ENCODE measurements around the gene GNGT2. TPM values are rescaled to one million over a fixed set of nuclear protein-coding genes. Genes with fewer than 3 reads are reported as not detected.
A peak's percentile ranks its signal among the peaks of the same experiment; 100 is the strongest.

GNGT2 gene
- total RNA-seq, 1 donor from 2014 or later: not detected

GRCh38 chr17:49195751-49196150, 14.6 kb downstream of the GNGT2 start:
- H3K27me3 Mint-ChIP-seq (ENCODE audit: insufficient read depth, low read depth): peaks cover 22% of the 10 kb centered on the region
- no peak for DNase-seq (ENCODE audit: low spot score)
- H3K36me3 Mint-ChIP-seq: no peaks in the 10 kb centered on the region
- no peak overlapping the region for H3K4me3 ChIP-seq
- H3K4me1 ChIP-seq: peaks cover 4% of the 10 kb centered on the region
- H3K79me2 ChIP-seq (ENCODE audit: low read depth): no peaks in the 10 kb centered on the region
- no peak overlapping the region for H3K9ac ChIP-seq
- no peaks in the 10 kb centered on the region for H3K9me3 ChIP-seq (ENCODE audit: low read depth)
- TF ChIP-seq EZH2phosphoT487 (IDR thresholded peaks at IDR 0.05) (no peak), CTCF (IDR thresholded peaks at IDR 0.05) (no peak), EZH2 (IDR thresholded peaks at IDR 0.05) (no peak)
- H3K4me2 ChIP-seq: no peak overlapping the region
- H3K4me1 Mint-ChIP-seq: peaks cover 27% of the 10 kb centered on the region
- H3K27ac ChIP-seq: no peak overlapping the region
- no peaks in the 10 kb centered on the region for H3K27me3 ChIP-seq
- no peaks in the 10 kb centered on the region for H3K36me3 ChIP-seq
- H3K27ac Mint-ChIP-seq: no peak overlapping the region
- no peaks in the 10 kb centered on the region for H4K20me1 ChIP-seq (ENCODE audit: low read depth)
- no peak overlapping the region for H2AFZ ChIP-seq (replicated peaks)
- H3K4me3 Mint-ChIP-seq: no peak overlapping the region
- peaks cover 37% of the 10 kb centered on the region for H3F3A ChIP-seq (ENCODE audit: low read depth)
- peaks cover 5% of the 10 kb centered on the region for H3K9me3 Mint-ChIP-seq

- Histone ChIP-seq H3K79me2 (ENCODE audit: low read depth) (no peaks in the 10 kb centered on the region), H3K27ac (no peak overlapping the region), H3K27me3 (no peaks in the 10 kb centered on the region), H2AFZ (replicated peaks) (peak overlapping the region; percentile 94), H4K20me1 (ENCODE audit: low read depth) (no peaks in the 10 kb centered on the region), H3K9me3 (ENCODE audit: low read depth) (no peaks in the 10 kb centered on the region), H3K4me2 (peak overlapping the region; percentile 75), H3K36me3 (no peaks in the 10 kb centered on the region), H3F3A (ENCODE audit: low read depth) (peaks cover 39% of the 10 kb centered on the region), H3K4me3 (peak overlapping the region; percentile 74), H3K9ac (no peak overlapping the region), H3K4me1 (peaks cover 4% of the 10 kb centered on the region)
- Mint-ChIP-seq H3K4me3 (peak overlapping the region; percentile 98), H3K9me3 (peaks cover 5% of the 10 kb centered on the region), H3K27ac (peak overlapping the region; percentile 99), H3K36me3 (no peaks in the 10 kb centered on the region), H3K27me3 (ENCODE audit: insufficient read depth, low read depth) (peaks cover 22% of the 10 kb centered on the region), H3K4me1 (peaks cover 27% of the 10 kb centered on the region)
- DNase-seq (ENCODE audit: low spot score): no peak
- no peak for TF ChIP-seq EZH2 (IDR thresholded peaks at IDR 0.05)
- TF ChIP-seq CTCF (IDR thresholded peaks at IDR 0.05): no peak
- TF ChIP-seq EZH2phosphoT487 (IDR thresholded peaks at IDR 0.05): no peak
These were observed 16.1 kb downstream of the GNGT2 start for GRCh38 chr17:49194297-49194607.

- H3K27ac ChIP-seq: no peak overlapping the region
- no peaks in the 10 kb centered on the region for H3K36me3 Mint-ChIP-seq
- peak overlapping the region; percentile 98 for H3K4me3 Mint-ChIP-seq
- peaks cover 27% of the 10 kb centered on the region for H3K4me1 Mint-ChIP-seq
- DNase-seq (ENCODE audit: low spot score): peak; percentile 64
- peak overlapping the region; percentile 94 for H2AFZ ChIP-seq (replicated peaks)
- no peak overlapping the region for H3K9ac ChIP-seq
- H3K9me3 ChIP-seq (ENCODE audit: low read depth): no peaks in the 10 kb centered on the region
- H3K9me3 Mint-ChIP-seq: peaks cover 5% of the 10 kb centered on the region
- TF ChIP-seq CTCF (IDR thresholded peaks at IDR 0.05): no peak
- no peak for TF ChIP-seq EZH2phosphoT487 (IDR thresholded peaks at IDR 0.05)
- no peak for TF ChIP-seq EZH2 (IDR thresholded peaks at IDR 0.05)
- peaks cover 23% of the 10 kb centered on the region for H3K27me3 Mint-ChIP-seq (ENCODE audit: insufficient read depth, low read depth)
- peaks cover 39% of the 10 kb centered on the region for H3F3A ChIP-seq (ENCODE audit: low read depth)
- H3K4me2 ChIP-seq: peak overlapping the region; percentile 75
- peak overlapping the region; percentile 99 for H3K27ac Mint-ChIP-seq
- H4K20me1 ChIP-seq (ENCODE audit: low read depth): no peaks in the 10 kb centered on the region
- no peaks in the 10 kb centered on the region for H3K27me3 ChIP-seq
- no peaks in the 10 kb centered on the region for H3K79me2 ChIP-seq (ENCODE audit: low read depth)
- peak overlapping the region; percentile 74 for H3K4me3 ChIP-seq
- H3K4me1 ChIP-seq: peaks cover 4% of the 10 kb centered on the region
- H3K36me3 ChIP-seq: no peaks in the 10 kb centered on the region
These were observed 16.7 kb downstream of the GNGT2 start for GRCh38 chr17:49193513-49194296.

Measured in neural progenitor cell (in vitro differentiated cells).